GM18505 (cell line): Measurements from ENCODE around the gene REEP6.
"Not testable (repeated sequence)": the region's sequence is repeated elsewhere in the genome, so short reads cannot be mapped to it uniquely, and the experiment has no call there.

Experiments
- ATAC-seq: cut with Tn5 transposase; IDR thresholded peaks from one replicate; pipeline ENCODE4 v1.9.1; 2021; ENCODE audit not compliant: unreplicated experiment
- POLR2A ChIP-seq: IDR thresholded peaks from 4 replicates; pipeline ENCODE4 v1.6.1; 2011; ENCODE audit warnings: borderline replicate concordance; ENCODE audit not compliant: insufficient read depth, insufficient read length; ENCODE audit errors: extremely low read depth

Gene REEP6

GRCh38 chr19:1472231-1473084 lies 18.5 kb upstream of the REEP6 start:
- TF ChIP-seq POLR2A = no peak
- no peak for ATAC-seq

DNA sequence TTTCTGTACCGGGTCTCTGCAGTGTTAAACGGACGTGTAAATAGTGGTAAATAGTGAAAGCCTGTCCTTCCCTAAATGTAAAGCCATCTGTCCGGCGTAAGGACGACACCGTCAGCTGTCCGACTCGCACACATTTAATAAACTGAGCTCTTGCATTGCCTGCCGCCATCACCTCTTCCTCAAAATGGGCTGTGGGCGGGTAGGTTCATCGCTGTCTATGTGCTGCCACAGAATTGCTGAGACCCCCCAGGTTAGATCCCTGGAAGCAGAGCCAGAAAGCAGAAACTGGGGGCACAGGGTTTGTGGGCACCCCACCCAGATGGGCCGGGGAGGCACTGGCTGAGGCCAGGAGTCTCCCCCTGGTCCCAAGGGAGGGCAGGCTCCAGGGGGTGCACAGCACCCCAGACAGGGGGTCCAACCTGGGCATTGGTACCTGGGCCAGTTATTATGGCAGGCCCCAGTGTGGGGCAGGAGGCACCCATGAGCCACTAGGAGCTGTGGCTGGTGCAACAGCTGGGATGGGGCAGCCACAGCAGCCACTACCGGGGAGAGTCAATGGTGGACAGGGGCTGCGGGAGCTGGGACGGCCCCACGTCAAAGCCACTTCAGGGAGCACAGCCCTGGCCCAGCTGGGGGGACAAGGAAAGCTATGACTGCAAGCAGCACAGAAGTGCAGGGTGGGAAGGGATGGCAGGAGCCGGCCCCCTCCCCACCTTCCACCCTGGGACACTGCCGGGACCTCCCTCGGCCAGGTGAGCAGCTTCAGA lies 17.7 kb upstream of the REEP6 start:
- no peak for TF ChIP-seq POLR2A
- ATAC-seq = no peak

DNA sequence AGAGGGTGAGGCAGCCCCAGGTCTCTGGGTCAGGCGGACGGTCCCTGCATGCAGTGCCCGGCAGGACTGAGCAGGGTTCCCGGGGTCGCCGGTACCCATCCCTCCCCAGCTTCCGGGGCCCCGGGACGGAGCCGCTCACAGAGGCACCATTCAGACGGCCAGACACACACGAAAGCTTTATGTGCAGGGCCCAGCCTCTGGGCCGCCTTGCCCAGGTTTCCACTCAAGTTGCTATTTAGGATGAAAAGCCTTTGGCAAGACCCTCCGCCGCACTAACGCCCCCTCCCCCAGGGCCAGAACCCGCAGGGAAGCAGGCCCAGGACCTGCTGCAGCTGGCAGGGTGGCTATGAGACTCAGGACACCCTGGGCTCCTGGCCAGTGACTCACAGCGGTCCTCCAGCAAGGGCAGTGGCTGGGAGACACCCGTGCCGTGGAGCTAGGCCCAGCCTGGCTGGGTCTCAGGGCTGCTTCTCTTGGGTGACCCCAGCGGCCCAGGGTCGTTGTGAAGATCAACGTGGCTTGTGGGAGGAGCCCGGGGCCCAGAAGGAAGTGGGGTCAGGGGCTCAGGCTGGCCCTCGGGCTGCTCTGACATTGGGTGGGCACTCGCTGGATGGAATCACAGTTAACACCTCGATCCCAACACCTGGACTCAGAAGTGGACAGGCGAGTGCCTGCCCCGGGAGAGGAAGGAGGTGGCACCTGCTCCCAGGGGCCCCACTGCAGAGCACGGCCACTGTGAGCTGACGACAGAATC lies 16.8 kb upstream of the REEP6 start:
- no peak for TF ChIP-seq POLR2A
- ATAC-seq = no peak

- TF ChIP-seq POLR2A = no peak
- no peak for ATAC-seq
Observed at GRCh38 chr19:1474765-1475351, 16.1 kb upstream of the REEP6 start.

GRCh38 chr19:1475751-1476437 lies 15.1 kb upstream of the REEP6 start:
- no peak for TF ChIP-seq POLR2A
- ATAC-seq = no peak

GRCh38 chr19:1477056-1477455 lies 13.9 kb upstream of the REEP6 start:
- ATAC-seq = not testable (repeated sequence)

DNA sequence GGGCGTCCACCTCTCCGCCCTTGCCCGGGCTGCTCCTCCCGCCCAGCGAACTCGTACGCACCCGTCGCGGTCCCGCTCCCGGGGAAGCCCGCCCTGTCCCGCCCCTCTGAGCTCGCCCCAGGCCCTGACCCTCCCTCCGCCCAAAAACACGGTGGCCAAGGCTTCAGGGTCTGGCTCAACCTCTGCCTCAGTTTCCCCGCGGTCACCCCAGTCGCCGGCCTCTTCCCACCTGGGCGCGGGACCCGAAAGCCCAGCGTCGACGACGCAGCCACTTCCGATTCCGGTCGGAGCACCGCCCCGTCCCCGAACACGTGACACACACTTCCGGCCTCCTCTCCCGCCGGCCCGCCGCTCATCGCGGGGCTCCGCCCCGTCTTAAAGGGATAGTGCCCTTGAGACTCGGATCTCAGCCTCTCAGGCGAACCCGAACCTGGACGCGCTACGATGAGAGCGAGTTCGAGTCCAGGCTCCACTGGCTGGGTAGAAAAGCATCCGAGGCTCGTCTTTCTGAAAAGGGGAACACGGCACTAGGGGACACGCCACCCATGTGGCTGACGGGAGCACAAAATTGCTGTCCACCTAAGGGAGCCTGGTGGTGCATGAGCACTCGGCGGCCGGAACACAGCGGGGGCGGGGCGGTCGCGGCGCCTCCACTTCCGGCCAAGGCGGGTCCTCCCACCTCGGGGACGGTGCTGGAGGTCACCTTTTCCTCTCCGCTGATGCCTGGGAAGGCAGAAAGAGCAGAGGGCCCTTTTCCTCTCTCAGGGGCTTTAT lies 11.9 kb upstream of the REEP6 start, which contains the start of gene C19orf25:
Gene C19orf25, minus strand, starts transcription at position 282 of the 774 bp plus-strand sequence. CDS start 312 bp downstream, outside the sequence.
- ATAC-seq = peak; percentile 81
- TF ChIP-seq POLR2A = peak; percentile 94

DNA sequence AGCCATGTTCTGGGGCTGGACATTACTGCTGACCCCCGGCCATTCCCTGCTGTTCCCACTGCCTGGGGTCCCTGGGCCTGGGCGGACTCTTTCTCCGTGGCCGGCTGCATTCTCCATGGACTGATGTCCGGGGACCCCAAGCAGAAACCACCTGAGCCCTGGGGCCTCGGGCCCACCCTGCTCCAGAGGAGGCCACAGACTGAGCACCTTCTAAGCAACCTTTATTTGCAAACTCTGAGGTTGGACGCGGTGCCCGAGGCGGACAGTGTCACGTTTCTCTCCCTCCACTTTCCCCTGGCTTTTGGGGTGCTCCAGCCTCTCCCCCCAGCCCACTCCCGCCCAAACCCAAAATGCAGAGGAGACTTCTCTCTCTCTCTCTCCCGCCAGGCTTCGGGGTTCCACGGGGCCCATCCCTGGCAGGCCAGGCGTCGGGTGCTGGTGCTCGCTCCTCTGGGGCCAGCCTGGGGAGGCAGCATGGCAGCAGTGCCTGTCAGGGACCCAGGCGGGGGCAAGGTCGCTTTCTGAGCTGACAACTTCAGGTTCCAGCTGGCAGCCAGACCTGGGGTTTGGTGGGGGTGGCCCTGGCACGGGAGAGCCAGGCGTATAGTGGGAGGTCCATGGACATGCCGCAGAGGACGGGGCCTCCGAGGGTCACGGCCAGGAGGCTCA lies 9.6 kb upstream of the REEP6 start:
- TF ChIP-seq POLR2A = no peak
- no peak for ATAC-seq

- no peak for ATAC-seq
- no peak for TF ChIP-seq POLR2A
Observed at GRCh38 chr19:1481893-1482360, 9.1 kb upstream of the REEP6 start.

DNA sequence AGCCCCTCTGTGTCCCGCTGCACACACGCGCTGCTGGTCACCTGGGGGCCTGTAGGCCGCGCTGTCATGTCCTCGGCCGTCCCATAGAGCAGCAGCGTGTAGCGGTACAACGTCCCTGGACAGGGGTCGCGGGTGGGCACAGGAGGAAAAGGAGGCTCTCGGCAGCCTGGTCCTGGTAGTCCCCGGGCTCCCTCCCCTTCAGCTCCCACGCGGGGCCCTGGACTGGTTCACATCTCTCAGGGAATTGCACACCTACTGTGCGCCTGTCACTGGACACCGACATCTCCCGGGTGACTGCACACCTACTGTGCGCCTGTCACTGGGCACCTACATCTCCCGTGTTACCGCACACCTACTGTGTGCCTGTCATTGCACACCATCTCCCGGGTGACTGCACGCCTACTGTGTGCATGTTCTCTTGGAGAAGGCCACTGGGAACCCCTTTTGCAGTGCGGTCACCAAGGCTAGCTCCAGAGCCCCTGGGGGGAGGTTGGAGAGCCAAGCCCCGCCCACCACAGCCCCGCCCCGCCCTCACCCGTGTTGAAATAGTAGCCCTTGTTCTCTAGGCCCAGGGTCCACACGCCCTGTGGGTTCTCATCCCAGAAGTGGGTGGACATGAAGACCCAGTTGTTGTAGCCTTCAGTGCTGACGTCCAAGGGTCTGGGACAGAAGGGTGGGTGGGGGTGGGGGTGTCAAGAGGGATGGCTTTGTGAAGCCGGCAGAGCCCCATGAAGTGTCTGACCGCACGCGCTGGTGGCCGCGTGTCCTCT lies 8.4 kb upstream of the REEP6 start:
- ATAC-seq = no peak
- TF ChIP-seq POLR2A = no peak
